Gastrocnemius medialis (tissue), 4 donors: ENCODE measurements around the gene KLF17. TPM values are rescaled to one million over a fixed set of nuclear protein-coding genes. Genes with fewer than 3 reads are reported as not detected.

Experiments
- ATAC-seq, 2 donors: fragments of 150-250 bp; one replicate each; pipeline ENCODE4 v1.9.1; 2016
- DNase-seq, 2 donors: peaks; one replicate each; pipeline ENCODE4 v3.0.0-alpha.2; 2019
- H3K27ac ChIP-seq, 4 donors: fragments of 200-600 bp; sonication (generic); 1 replicate in 1 of 4; 2 replicates in 3 of 4; pipeline ENCODE4 v1.5.1; 2016 to 2018; ENCODE audit warnings: mild to moderate bottlenecking in 2 of 4, moderate library complexity in 1 of 4
- H3K27me3 ChIP-seq, 3 donors: fragments of 200-600 bp; sonication (generic) in 2 of 3; 1 replicate in 1 of 3; 2 replicates in 2 of 3; pipeline versions ENCODE4 v1.5.1 to v1.6.0; 2016 to 2019; ENCODE audit warnings: mild to moderate bottlenecking in 1 of 3, moderate library complexity in 1 of 3
- H3K36me3 ChIP-seq, 2 donors: fragments of 200-600 bp; sonication (generic) in 1 of 2; one replicate each; pipeline ENCODE4 v1.5.1; 2017 to 2018
- H3K4me1 ChIP-seq, 2 donors: fragments of 200-600 bp; sonication (generic) in 1 of 2; one replicate each; pipeline ENCODE4 v1.5.1; 2016 to 2017; ENCODE audit warnings: mild to moderate bottlenecking in 2 of 2
- H3K4me3 ChIP-seq, 4 donors: fragments of 200-600 bp; sonication (generic) in 3 of 4; 1 replicate in 1 of 4; 2 replicates in 3 of 4; pipeline ENCODE4 v1.5.1; 2016 to 2019; ENCODE audit warnings: mild to moderate bottlenecking in 2 of 4
- H3K9me3 ChIP-seq, 3 donors: fragments of 200-600 bp; sonication (generic) in 2 of 3; 1 replicate in 1 of 3; 2 replicates in 2 of 3; pipeline ENCODE4 v1.5.1; 2016 to 2019
- CTCF ChIP-seq, 5 experiments: fragments of 450-650 bp in 3 of 5; fragments of 200-600 bp in 2 of 5; sonication (generic) in 2 of 5; IDR thresholded peaks in 4 of 5; conservative IDR thresholded peaks in 1 of 5; 1 replicate in 4 of 5; 2 replicates in 1 of 5; pipeline ENCODE4 v1.5.1; 2016 to 2019; ENCODE audit warnings: antibody characterized with exemption in 5 of 5, mild to moderate bottlenecking in 3 of 5, moderate library complexity in 3 of 5
- POLR2A ChIP-seq, 2 donors: fragments of 450-650 bp; IDR thresholded peaks; one replicate each; pipeline ENCODE4 v1.6.1; 2017; ENCODE audit warnings: antibody characterized with exemption in 2 of 2, mild to moderate bottlenecking in 2 of 2, moderate library complexity in 2 of 2
- in situ Hi-C, 4 donors: fragments of 200-750 bp; cut with MboI; loops; one replicate each; pipeline versions ENCODE4 v1.15.0 to v1.8.0; 2017; ENCODE audit warnings: low sequenced_read_pairs in 4 of 4
- intact Hi-C: fragments of 100-400 bp; cut with DNase I; formaldehyde crosslinking; loops from one replicate; pipeline ENCODE4 v1.15.1; 2023; ENCODE audit warnings: low total_unique reads
- total RNA-seq, 4 donors: library from RNA; depleted of rRNA; stranded (reverse); fragments of >200 nt; gene quantifications; one replicate each; pipeline versions ENCODE4 v1.1.0 to v1.2.3, GENCODE V29; 2016

The KLF17 gene
- total RNA-seq, 4 donors from 2014 or later, result not detected

GRCh38 chr1:44146536-44147361, 28.1 kb downstream of the KLF17 start:
- peaks cover 0 to 12% (median 0%) of the 10 kb centered on the region in 3 donors for H3K9me3 ChIP-seq
- H3K4me3 ChIP-seq, result no peak overlapping the region
- TF ChIP-seq CTCF (IDR thresholded peaks at IDR 0.05 in 4 of 5, conservative IDR thresholded peaks at IDR 0.05 in 1 of 5) (no peak), POLR2A (IDR thresholded peaks at IDR 0.05) (no peak)
- no peak for ATAC-seq
- no peaks in the 10 kb centered on the region for H3K36me3 ChIP-seq
- H3K27me3 ChIP-seq, result peaks cover 0 to 3% (median 0%) of the 10 kb centered on the region in 3 donors
- no peaks in the 10 kb centered on the region for H3K4me1 ChIP-seq
- no peak for DNase-seq
- intact Hi-C loops (no loop called here), in situ Hi-C loops (no loop called here)
- H3K27ac ChIP-seq, result no peak overlapping the region

GRCh38 chr1:44147582-44147981, 29.0 kb downstream of the KLF17 start:
- Histone ChIP-seq H3K4me3 (no peak overlapping the region), H3K4me1 (no peaks in the 10 kb centered on the region), H3K27ac (no peak overlapping the region), H3K9me3 (peaks cover 0 to 12% (median 0%) of the 10 kb centered on the region in 3 donors), H3K27me3 (peaks cover 0 to 6% (median 0%) of the 10 kb centered on the region in 3 donors), H3K36me3 (no peaks in the 10 kb centered on the region)
- ATAC-seq, result no peak
- TF ChIP-seq CTCF (IDR thresholded peaks at IDR 0.05 in 4 of 5, conservative IDR thresholded peaks at IDR 0.05 in 1 of 5) (no peak), POLR2A (IDR thresholded peaks at IDR 0.05) (no peak)
- in situ Hi-C loops (no loop called here), intact Hi-C loops (no loop called here)
- DNase-seq, result no peak

GRCh38 chr1:44151332-44151731, 32.7 kb downstream of the KLF17 start:
- intact Hi-C loops, result no loop called here
- Histone ChIP-seq H3K36me3 (no peaks in the 10 kb centered on the region), H3K4me1 (no peaks in the 10 kb centered on the region), H3K27ac (no peak overlapping the region), H3K9me3 (no peaks in the 10 kb centered on the region), H3K27me3 (peaks cover 0 to 6% (median 0%) of the 10 kb centered on the region in 3 donors), H3K4me3 (no peak overlapping the region)
- in situ Hi-C loops, result no loop called here
- no peak for TF ChIP-seq CTCF (IDR thresholded peaks at IDR 0.05 in 4 of 5, conservative IDR thresholded peaks at IDR 0.05 in 1 of 5)
- TF ChIP-seq POLR2A (IDR thresholded peaks at IDR 0.05), result no peak
- no peak for DNase-seq
- ATAC-seq, result no peak

- H3K9me3 ChIP-seq, result no peaks in the 10 kb centered on the region
- no peaks in the 10 kb centered on the region for H3K36me3 ChIP-seq
- no peaks in the 10 kb centered on the region for H3K4me1 ChIP-seq
- DNase-seq, result no peak
- no peak for ATAC-seq
- H3K27ac ChIP-seq, result no peak overlapping the region
- no peak overlapping the region for H3K4me3 ChIP-seq
- in situ Hi-C loops, result no loop called here
- intact Hi-C loops, result no loop called here
- peaks cover 0 to 6% (median 0%) of the 10 kb centered on the region in 3 donors for H3K27me3 ChIP-seq
- TF ChIP-seq POLR2A (IDR thresholded peaks at IDR 0.05) (no peak), CTCF (IDR thresholded peaks at IDR 0.05 in 4 of 5, conservative IDR thresholded peaks at IDR 0.05 in 1 of 5) (no peak)
Observed at GRCh38 chr1:44151808-44152207, 33.2 kb downstream of the KLF17 start.
